ENCODE data around the gene TMBIM1. TPM values are rescaled to one million over a fixed set of nuclear protein-coding genes. Genes with fewer than 3 reads are reported as not detected.

The TMBIM1 gene
- total RNA-seq, 1 experiment from 2014 or later: 23.5 TPM

DNA sequence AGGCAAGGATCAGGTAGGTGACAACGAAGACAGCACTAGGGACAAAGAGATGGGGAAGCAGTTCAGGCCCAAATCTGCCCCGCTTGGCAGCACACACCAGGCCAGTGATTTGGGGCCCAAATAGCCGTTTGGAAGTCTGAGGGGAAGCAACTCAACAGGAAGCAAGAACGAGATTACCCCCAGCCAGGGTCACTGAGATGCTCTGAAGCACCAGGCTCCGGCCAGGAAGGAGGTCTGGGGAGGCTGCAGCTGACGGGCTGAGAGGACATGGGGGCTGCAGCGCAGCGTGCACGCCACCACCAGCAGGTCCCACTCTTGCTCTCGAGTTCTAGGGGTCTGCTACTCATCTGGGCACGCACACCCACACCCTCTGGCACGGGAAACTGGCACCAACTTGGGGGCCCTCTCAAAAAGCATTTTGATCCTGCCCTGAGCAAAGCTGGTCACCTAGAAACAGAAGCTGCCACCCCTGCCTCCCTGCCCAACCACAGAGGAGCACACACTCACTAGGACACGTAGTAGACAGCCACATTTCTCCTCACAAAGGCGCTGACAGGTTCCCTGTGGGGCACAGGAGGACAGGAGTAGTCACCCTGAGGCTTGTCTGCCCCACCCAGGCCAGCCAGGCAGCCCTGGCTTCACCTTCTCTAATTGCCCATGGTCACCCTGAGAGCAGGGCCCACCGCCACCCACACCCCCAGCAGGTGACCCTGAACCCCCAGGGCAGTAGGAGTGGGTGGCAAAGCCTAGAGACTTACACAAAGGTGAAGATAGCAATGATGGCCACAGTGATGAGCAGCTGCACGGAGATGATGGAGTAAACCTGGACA lies 13.6 kb downstream of the TMBIM1 start:
- Mint-ChIP-seq H3K9me3 (no peaks in the 10 kb centered on the region), H3K27ac (no peak overlapping the region), H3K4me3 (no peak overlapping the region), H3K27me3 (ENCODE audit: low read depth) (no peaks in the 10 kb centered on the region), H3K4me1 (no peaks in the 10 kb centered on the region; the same call in 1 of the 2 replicates), H3K36me3 (peaks cover 21% of the 10 kb centered on the region)
- CTCF ChIA-PET: no interaction called here
- POLR2A ChIA-PET: no interaction called here
- TF ChIP-seq ZNF138 (CRISPR knock-in tag; conservative IDR thresholded peaks at IDR 0.05) (no peak), NR3C1 (CRISPR knock-in tag; conservative IDR thresholded peaks at IDR 0.05; ENCODE audit: low read depth) (no peak), GTF2I (CRISPR knock-in tag; conservative IDR thresholded peaks at IDR 0.05) (no peak), ZBTB21 (CRISPR knock-in tag; IDR thresholded peaks at IDR 0.05; ENCODE audit: borderline replicate concordance) (no peak), OVOL2 (CRISPR knock-in tag; IDR thresholded peaks at IDR 0.05; ENCODE audit: borderline replicate concordance) (no peak), NFATC4 (CRISPR knock-in tag; IDR thresholded peaks at IDR 0.05) (no peak), EMX1 (CRISPR knock-in tag; IDR thresholded peaks at IDR 0.05) (no peak), USF2 (CRISPR knock-in tag; IDR thresholded peaks at IDR 0.05) (no peak), ATF1 (CRISPR knock-in tag; IDR thresholded peaks at IDR 0.05) (no peak), ZNF416 (CRISPR knock-in tag; IDR thresholded peaks at IDR 0.05) (no peak)
- TF ChIP-seq, protein P1, sequence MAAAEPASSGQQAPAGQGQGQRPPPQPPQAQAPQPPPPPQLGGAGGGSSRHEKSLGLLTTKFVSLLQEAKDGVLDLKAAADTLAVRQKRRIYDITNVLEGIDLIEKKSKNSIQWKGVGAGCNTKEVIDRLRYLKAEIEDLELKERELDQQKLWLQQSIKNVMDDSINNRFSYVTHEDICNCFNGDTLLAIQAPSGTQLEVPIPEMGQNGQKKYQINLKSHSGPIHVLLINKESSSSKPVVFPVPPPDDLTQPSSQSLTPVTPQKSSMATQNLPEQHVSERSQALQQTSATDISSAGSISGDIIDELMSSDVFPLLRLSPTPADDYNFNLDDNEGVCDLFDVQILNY (CRISPR knock-in tag; IDR thresholded peaks at IDR 0.05): no peak
- DNase-seq (ENCODE audit: low spot score) (no peak), ATAC-seq (no peak)

- Mint-ChIP-seq H3K27me3 (ENCODE audit: low read depth) (no peaks in the 10 kb centered on the region), H3K4me1 (no peaks in the 10 kb centered on the region; the same call in 1 of the 2 replicates), H3K9me3 (no peaks in the 10 kb centered on the region), H3K4me3 (no peak overlapping the region), H3K36me3 (peaks cover 23% of the 10 kb centered on the region), H3K27ac (no peak overlapping the region)
- TF ChIP-seq CBFB (CRISPR knock-in tag; IDR thresholded peaks at IDR 0.05; ENCODE audit: low read depth) (no peak), GTF2I (CRISPR knock-in tag; conservative IDR thresholded peaks at IDR 0.05) (no peak), PRDM15 (CRISPR knock-in tag; IDR thresholded peaks at IDR 0.05) (no peak), ESRRA (CRISPR knock-in tag; IDR thresholded peaks at IDR 0.05; ENCODE audit: borderline replicate concordance) (no peak), SMAD4 (CRISPR knock-in tag; IDR thresholded peaks at IDR 0.05) (no peak), USF1 (CRISPR knock-in tag; IDR thresholded peaks at IDR 0.05) (no peak), TP53 (CRISPR knock-in tag; IDR thresholded peaks at IDR 0.05) (no peak), MYBL2 (CRISPR knock-in tag; IDR thresholded peaks at IDR 0.05) (no peak), ATF3 (CRISPR knock-in tag; conservative IDR thresholded peaks at IDR 0.05) (no peak), ZNF396 (CRISPR knock-in tag; IDR thresholded peaks at IDR 0.05; ENCODE audit: borderline replicate concordance) (no peak)
- CTCF ChIA-PET: no interaction called here
- no peak for ATAC-seq
- POLR2A ChIA-PET: no interaction called here
- DNase-seq (ENCODE audit: low spot score): no peak
These were observed 14.4 kb downstream of the TMBIM1 start for GRCh38 chr2:218277921-218278320.

Data from WTC11 (cell line).